K562 (cell line): ENCODE data around the gene PLK5. TPM values are rescaled to one million over a fixed set of nuclear protein-coding genes. Genes with fewer than 3 reads are reported as not detected.

Source experiments
- ELF4 ChIP-seq: fragments of 450-650 bp; formaldehyde crosslinking; IDR thresholded peaks from 2 replicates; pipeline ENCODE4 v1.4.0; 2022; ENCODE audit warnings: missing genetic modification characterization
- HMG20B ChIP-seq: fragments of 250-450 bp; sonication (Bioruptor Pico); IDR thresholded peaks from 2 replicates; pipeline ENCODE4 v1.5.0; 2021; ENCODE audit warnings: mild to moderate bottlenecking
- L3MBTL2 ChIP-seq: fragments of 450-650 bp; IDR thresholded peaks from 2 replicates; pipeline ENCODE4 v1.6.1; 2016; ENCODE audit warnings: mild to moderate bottlenecking, moderate library complexity
- SETDB1 ChIP-seq: IDR thresholded peaks from one replicate; pipeline ENCODE4 v1.6.1; 2012; ENCODE audit warnings: low read length, control low read depth, inconsistent platforms
- TRIM28 ChIP-seq: fragments of 450-650 bp; IDR thresholded peaks from 2 replicates; pipeline ENCODE4 v1.6.1; 2017
- WHSC1 ChIP-seq: IDR thresholded peaks from one replicate; pipeline ENCODE4 v1.6.1; 2012; ENCODE audit warnings: low read length, control low read depth, inconsistent platforms
- ZNF175 ChIP-seq: fragments of 200-800 bp; sonication (Bioruptor generic); IDR thresholded peaks from 2 replicates; pipeline ENCODE4 v1.6.1; 2016; ENCODE audit warnings: low read depth, mild to moderate bottlenecking, missing genetic modification characterization, missing compliant biosample characterization
- ZNF668 ChIP-seq: fragments of 250-450 bp; sonication (Bioruptor Pico); IDR thresholded peaks from 2 replicates; pipeline ENCODE4 v1.8.0; 2022; ENCODE audit warnings: mild to moderate bottlenecking, inconsistent platforms
- polyA plus RNA-seq, 8 experiments: library from polyadenylated mRNA; depleted of rRNA in 4 of 8; stranded (reverse) in 5 of 8; unstranded in 3 of 8; fragments of >200 nt; fragmentation: Nextera tagmentation in 2 of 8; fragmentation: Illumina TruSeq in 1 of 8; extraction: Ambion mirVana in 2 of 8; extraction: Trizol in 1 of 8; gene quantifications; 2 replicates each; pipeline versions ENCODE4 v1.2.1 to v1.2.3, GENCODE V29; 2011 to 2014; ENCODE audit warnings: inconsistent platforms in 1 of 8, missing spikeins in 1 of 8
- total RNA-seq, 7 experiments: library from RNA; depleted of rRNA in 6 of 7; stranded (reverse); fragments of >200 nt in 6 of 7; fragmentation: Illumina TruSeq in 2 of 7; extraction: Trizol in 2 of 7; gene quantifications; 2 replicates each; pipeline versions ENCODE4 v1.2.1 to v1.2.3, GENCODE V29; 2011 to 2021; ENCODE audit warnings: low replicate concordance in 1 of 7
- TF ChIP-seq, protein P1 (sequence below): fragments of 450-650 bp; conservative IDR thresholded peaks from 2 replicates; pipeline ENCODE4 v1.6.1; 2016; ENCODE audit warnings: missing genetic modification characterization, low read depth, mild to moderate bottlenecking, missing compliant biosample characterization, moderate library complexity
- TF ChIP-seq, protein P2 (sequence below): sonication (generic); formaldehyde crosslinking; IDR thresholded peaks from 2 replicates; pipeline ENCODE4 v1.8.1; 2023; ENCODE audit warnings: missing genetic modification reagents, mild to moderate bottlenecking, borderline replicate concordance
- TF ChIP-seq, protein P3 (sequence below): sonication (generic); formaldehyde crosslinking; IDR thresholded peaks from 2 replicates; pipeline ENCODE4 v1.5.0; 2020; ENCODE audit warnings: missing genetic modification reagents
- TF ChIP-seq, protein P4 (sequence below): IDR thresholded peaks from 2 replicates; pipeline ENCODE4 v1.6.1; 2014; ENCODE audit warnings: antibody characterized with exemption
- TF ChIP-seq, protein P5 (sequence below): sonication (generic); formaldehyde crosslinking; IDR thresholded peaks from 2 replicates; pipeline ENCODE4 v1.8.1; 2023; ENCODE audit warnings: mild to moderate bottlenecking, missing genetic modification reagents
- TF ChIP-seq, protein P6 (sequence below): conservative IDR thresholded peaks from 2 replicates; pipeline ENCODE4 v1.6.1; 2011; ENCODE audit warnings: low read depth, mild to moderate bottlenecking, low read length; ENCODE audit not compliant: control insufficient read depth

PLK5 gene
- total and polyA plus RNA-seq, 9 of the 15 experiments (the other 6 are each of a cell fraction or from before 2014, with no cell fraction given) = 0.04 to 0.23 (median 0.11) TPM; not detected in 5

DNA sequence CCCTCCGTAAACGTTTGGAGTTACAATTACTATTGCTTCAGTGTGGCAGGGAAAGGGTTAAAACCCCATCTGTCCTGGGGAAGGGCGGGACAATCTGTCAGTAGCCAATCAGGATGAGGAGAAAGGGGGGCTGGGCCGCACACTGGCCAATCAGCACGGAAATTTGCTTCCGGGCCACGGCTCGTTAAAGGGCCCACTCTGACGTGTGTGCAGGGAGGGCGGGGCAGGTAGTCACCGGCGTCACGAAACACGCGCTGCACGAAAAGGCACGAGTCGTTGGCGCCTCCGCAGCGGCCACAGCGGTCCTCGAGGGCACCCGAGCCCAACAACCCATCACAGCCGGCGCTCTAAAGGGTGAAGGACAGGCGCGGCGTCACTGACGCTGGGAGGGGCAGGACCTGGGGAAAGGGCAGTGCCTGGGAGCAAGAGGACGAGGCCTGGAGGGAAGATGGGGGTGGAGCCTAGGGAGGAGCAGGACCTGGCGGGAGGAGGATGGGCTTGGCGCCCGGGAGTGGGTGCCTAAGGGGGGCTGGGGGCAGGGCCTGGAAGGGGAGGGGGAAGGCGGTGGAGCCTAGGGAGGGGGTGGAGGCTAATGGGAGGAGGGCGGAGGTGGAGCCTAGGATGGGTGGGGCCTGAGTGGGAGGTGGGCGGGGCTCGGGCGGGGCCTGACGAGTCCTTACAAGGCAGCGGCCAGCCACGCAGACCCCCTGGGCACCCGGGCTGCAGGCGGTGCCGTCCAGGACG is 15.9 kb upstream of the PLK5 start (continued):
- TF ChIP-seq, protein P1, sequence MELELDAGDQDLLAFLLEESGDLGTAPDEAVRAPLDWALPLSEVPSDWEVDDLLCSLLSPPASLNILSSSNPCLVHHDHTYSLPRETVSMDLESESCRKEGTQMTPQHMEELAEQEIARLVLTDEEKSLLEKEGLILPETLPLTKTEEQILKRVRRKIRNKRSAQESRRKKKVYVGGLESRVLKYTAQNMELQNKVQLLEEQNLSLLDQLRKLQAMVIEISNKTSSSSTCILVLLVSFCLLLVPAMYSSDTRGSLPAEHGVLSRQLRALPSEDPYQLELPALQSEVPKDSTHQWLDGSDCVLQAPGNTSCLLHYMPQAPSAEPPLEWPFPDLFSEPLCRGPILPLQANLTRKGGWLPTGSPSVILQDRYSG (tag) = no peak
- no peak for TF ChIP-seq WHSC1
- TF ChIP-seq, protein P2, sequence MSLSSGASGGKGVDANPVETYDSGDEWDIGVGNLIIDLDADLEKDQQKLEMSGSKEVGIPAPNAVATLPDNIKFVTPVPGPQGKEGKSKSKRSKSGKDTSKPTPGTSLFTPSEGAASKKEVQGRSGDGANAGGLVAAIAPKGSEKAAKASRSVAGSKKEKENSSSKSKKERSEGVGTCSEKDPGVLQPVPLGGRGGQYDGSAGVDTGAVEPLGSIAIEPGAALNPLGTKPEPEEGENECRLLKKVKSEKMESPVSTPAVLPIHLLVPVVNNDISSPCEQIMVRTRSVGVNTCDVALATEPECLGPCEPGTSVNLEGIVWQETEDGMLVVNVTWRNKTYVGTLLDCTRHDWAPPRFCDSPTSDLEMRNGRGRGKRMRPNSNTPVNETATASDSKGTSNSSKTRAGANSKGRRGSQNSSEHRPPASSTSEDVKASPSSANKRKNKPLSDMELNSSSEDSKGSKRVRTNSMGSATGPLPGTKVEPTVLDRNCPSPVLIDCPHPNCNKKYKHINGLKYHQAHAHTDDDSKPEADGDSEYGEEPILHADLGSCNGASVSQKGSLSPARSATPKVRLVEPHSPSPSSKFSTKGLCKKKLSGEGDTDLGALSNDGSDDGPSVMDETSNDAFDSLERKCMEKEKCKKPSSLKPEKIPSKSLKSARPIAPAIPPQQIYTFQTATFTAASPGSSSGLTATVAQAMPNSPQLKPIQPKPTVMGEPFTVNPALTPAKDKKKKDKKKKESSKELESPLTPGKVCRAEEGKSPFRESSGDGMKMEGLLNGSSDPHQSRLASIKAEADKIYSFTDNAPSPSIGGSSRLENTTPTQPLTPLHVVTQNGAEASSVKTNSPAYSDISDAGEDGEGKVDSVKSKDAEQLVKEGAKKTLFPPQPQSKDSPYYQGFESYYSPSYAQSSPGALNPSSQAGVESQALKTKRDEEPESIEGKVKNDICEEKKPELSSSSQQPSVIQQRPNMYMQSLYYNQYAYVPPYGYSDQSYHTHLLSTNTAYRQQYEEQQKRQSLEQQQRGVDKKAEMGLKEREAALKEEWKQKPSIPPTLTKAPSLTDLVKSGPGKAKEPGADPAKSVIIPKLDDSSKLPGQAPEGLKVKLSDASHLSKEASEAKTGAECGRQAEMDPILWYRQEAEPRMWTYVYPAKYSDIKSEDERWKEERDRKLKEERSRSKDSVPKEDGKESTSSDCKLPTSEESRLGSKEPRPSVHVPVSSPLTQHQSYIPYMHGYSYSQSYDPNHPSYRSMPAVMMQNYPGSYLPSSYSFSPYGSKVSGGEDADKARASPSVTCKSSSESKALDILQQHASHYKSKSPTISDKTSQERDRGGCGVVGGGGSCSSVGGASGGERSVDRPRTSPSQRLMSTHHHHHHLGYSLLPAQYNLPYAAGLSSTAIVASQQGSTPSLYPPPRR (CRISPR knock-in tag) = no peak
- peak; percentile 98 for TF ChIP-seq L3MBTL2
- no peak for TF ChIP-seq SETDB1
- no peak for TF ChIP-seq ZNF175 (CRISPR knock-in tag)
- no peak for TF ChIP-seq TRIM28
- TF ChIP-seq ELF4 (CRISPR knock-in tag) = no peak; the same call in 1 of the 2 replicates
- TF ChIP-seq, protein P3, sequence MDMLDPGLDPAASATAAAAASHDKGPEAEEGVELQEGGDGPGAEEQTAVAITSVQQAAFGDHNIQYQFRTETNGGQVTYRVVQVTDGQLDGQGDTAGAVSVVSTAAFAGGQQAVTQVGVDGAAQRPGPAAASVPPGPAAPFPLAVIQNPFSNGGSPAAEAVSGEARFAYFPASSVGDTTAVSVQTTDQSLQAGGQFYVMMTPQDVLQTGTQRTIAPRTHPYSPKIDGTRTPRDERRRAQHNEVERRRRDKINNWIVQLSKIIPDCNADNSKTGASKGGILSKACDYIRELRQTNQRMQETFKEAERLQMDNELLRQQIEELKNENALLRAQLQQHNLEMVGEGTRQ = no peak
- TF ChIP-seq, protein P4, sequence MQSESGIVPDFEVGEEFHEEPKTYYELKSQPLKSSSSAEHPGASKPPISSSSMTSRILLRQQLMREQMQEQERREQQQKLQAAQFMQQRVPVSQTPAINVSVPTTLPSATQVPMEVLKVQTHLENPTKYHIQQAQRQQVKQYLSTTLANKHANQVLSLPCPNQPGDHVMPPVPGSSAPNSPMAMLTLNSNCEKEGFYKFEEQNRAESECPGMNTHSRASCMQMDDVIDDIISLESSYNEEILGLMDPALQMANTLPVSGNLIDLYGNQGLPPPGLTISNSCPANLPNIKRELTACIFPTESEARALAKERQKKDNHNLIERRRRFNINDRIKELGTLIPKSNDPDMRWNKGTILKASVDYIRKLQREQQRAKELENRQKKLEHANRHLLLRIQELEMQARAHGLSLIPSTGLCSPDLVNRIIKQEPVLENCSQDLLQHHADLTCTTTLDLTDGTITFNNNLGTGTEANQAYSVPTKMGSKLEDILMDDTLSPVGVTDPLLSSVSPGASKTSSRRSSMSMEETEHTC = no peak
- TF ChIP-seq, protein P5, sequence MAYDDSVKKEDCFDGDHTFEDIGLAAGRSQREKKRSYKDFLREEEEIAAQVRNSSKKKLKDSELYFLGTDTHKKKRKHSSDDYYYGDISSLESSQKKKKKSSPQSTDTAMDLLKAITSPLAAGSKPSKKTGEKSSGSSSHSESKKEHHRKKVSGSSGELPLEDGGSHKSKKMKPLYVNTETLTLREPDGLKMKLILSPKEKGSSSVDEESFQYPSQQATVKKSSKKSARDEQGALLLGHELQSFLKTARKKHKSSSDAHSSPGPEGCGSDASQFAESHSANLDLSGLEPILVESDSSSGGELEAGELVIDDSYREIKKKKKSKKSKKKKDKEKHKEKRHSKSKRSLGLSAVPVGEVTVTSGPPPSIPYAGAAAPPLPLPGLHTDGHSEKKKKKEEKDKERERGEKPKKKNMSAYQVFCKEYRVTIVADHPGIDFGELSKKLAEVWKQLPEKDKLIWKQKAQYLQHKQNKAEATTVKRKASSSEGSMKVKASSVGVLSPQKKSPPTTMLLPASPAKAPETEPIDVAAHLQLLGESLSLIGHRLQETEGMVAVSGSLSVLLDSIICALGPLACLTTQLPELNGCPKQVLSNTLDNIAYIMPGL (CRISPR knock-in tag) = no peak
- TF ChIP-seq, protein P6, sequence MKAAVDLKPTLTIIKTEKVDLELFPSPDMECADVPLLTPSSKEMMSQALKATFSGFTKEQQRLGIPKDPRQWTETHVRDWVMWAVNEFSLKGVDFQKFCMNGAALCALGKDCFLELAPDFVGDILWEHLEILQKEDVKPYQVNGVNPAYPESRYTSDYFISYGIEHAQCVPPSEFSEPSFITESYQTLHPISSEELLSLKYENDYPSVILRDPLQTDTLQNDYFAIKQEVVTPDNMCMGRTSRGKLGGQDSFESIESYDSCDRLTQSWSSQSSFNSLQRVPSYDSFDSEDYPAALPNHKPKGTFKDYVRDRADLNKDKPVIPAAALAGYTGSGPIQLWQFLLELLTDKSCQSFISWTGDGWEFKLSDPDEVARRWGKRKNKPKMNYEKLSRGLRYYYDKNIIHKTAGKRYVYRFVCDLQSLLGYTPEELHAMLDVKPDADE = 0 out of 2 replicates have a peak, but pooled peaks have one; percentile 24
- no peak for TF ChIP-seq HMG20B (CRISPR knock-in tag)
- TF ChIP-seq ZNF668 (CRISPR knock-in tag) = no peak
